ENCODE measurements around the gene PLCB1. TPM values are rescaled to one million over a fixed set of nuclear protein-coding genes. Genes with fewer than 3 reads are reported as not detected.
"Not testable (repeated sequence)": the region's sequence is repeated elsewhere in the genome, so short reads cannot be mapped to it uniquely, and the experiment has no call there.

PLCB1 gene
- total RNA-seq, 1 experiment from 2014 or later = 6.0 TPM

GRCh38 chr20:8155229-8155628 lies 23.2 kb downstream of the PLCB1 start:
- peaks cover 30% of the 10 kb centered on the region for H3K4me1 Mint-ChIP-seq (ENCODE audit: low read depth, unreplicated experiment)
- no peaks in the 10 kb centered on the region for H3K27me3 Mint-ChIP-seq (ENCODE audit: unreplicated experiment)
- peak overlapping the region; percentile 78 for H3K27ac Mint-ChIP-seq (ENCODE audit: unreplicated experiment)

GRCh38 chr20:8155812-8156211 lies 23.7 kb downstream of the PLCB1 start:
- Mint-ChIP-seq H3K9me3 (ENCODE audit: low read depth, unreplicated experiment) (peaks cover 6% of the 10 kb centered on the region), H3K36me3 (ENCODE audit: insufficient read depth, unreplicated experiment) (no peaks in the 10 kb centered on the region), H3K27ac (ENCODE audit: unreplicated experiment) (no peak overlapping the region), H3K4me3 (ENCODE audit: low read depth, unreplicated experiment) (no peak overlapping the region), H3K27me3 (ENCODE audit: unreplicated experiment) (no peaks in the 10 kb centered on the region), H3K4me1 (ENCODE audit: low read depth, unreplicated experiment) (peaks cover 30% of the 10 kb centered on the region)
- CTCF ChIA-PET = no interaction called here
- no peak for DNase-seq
- intact Hi-C loops (cut with micrococcal nuclease; ENCODE audit: unreplicated experiment) = no loop called here
- no TSS peak for BruUV-seq (replicated peaks)
- TF ChIP-seq, protein P1, sequence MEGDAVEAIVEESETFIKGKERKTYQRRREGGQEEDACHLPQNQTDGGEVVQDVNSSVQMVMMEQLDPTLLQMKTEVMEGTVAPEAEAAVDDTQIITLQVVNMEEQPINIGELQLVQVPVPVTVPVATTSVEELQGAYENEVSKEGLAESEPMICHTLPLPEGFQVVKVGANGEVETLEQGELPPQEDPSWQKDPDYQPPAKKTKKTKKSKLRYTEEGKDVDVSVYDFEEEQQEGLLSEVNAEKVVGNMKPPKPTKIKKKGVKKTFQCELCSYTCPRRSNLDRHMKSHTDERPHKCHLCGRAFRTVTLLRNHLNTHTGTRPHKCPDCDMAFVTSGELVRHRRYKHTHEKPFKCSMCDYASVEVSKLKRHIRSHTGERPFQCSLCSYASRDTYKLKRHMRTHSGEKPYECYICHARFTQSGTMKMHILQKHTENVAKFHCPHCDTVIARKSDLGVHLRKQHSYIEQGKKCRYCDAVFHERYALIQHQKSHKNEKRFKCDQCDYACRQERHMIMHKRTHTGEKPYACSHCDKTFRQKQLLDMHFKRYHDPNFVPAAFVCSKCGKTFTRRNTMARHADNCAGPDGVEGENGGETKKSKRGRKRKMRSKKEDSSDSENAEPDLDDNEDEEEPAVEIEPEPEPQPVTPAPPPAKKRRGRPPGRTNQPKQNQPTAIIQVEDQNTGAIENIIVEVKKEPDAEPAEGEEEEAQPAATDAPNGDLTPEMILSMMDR (IDR thresholded peaks at IDR 0.05; ENCODE audit: unreplicated experiment) = no peak

More at GRCh38 chr20:8155229-8155628, 23.2 kb downstream of the PLCB1 start:
- no peaks in the 10 kb centered on the region for H3K36me3 Mint-ChIP-seq (ENCODE audit: insufficient read depth, unreplicated experiment)
- TF ChIP-seq, protein P1 (IDR thresholded peaks at IDR 0.05; ENCODE audit: unreplicated experiment) = no peak
- intact Hi-C loops (cut with micrococcal nuclease; ENCODE audit: unreplicated experiment) = no loop called here
- CTCF ChIA-PET = no interaction called here
- BruUV-seq (replicated peaks) = no TSS peak
- DNase-seq = no peak
- H3K9me3 Mint-ChIP-seq (ENCODE audit: low read depth, unreplicated experiment) = peaks cover 6% of the 10 kb centered on the region
- no peak overlapping the region for H3K4me3 Mint-ChIP-seq (ENCODE audit: low read depth, unreplicated experiment)

- no peaks in the 10 kb centered on the region for H3K27me3 Mint-ChIP-seq (ENCODE audit: unreplicated experiment)
- CTCF ChIA-PET = no interaction called here
- no peak overlapping the region for H3K4me3 Mint-ChIP-seq (ENCODE audit: low read depth, unreplicated experiment)
- TF ChIP-seq, protein P1 (IDR thresholded peaks at IDR 0.05; ENCODE audit: unreplicated experiment) = no peak
- H3K9me3 Mint-ChIP-seq (ENCODE audit: low read depth, unreplicated experiment) = peaks cover 6% of the 10 kb centered on the region
- no TSS peak for BruUV-seq (replicated peaks)
- H3K36me3 Mint-ChIP-seq (ENCODE audit: insufficient read depth, unreplicated experiment) = no peaks in the 10 kb centered on the region
- H3K27ac Mint-ChIP-seq (ENCODE audit: unreplicated experiment) = no peak overlapping the region
- H3K4me1 Mint-ChIP-seq (ENCODE audit: low read depth, unreplicated experiment) = peaks cover 30% of the 10 kb centered on the region
- DNase-seq = no peak
- intact Hi-C loops (cut with micrococcal nuclease; ENCODE audit: unreplicated experiment) = no loop called here
Observed at GRCh38 chr20:8156235-8157079, 24.4 kb downstream of the PLCB1 start.

GRCh38 chr20:8159217-8159616 lies 27.2 kb downstream of the PLCB1 start:
- intact Hi-C loops (cut with micrococcal nuclease; ENCODE audit: unreplicated experiment); CTCF ChIA-PET; DNase-seq; H3K27me3 Mint-ChIP-seq (ENCODE audit: unreplicated experiment); H3K9me3 Mint-ChIP-seq (ENCODE audit: low read depth, unreplicated experiment); H3K27ac Mint-ChIP-seq (ENCODE audit: unreplicated experiment); H3K4me3 Mint-ChIP-seq (ENCODE audit: low read depth, unreplicated experiment); BruUV-seq (replicated peaks); H3K36me3 Mint-ChIP-seq (ENCODE audit: insufficient read depth, unreplicated experiment): not testable (repeated sequence)
- H3K4me1 Mint-ChIP-seq (ENCODE audit: low read depth, unreplicated experiment) = peaks cover 13% of the 10 kb centered on the region

All from Calu3 (cell line).